GM19351 (cell line): ENCODE measurements around the gene RAP1GAP.

ENCODE experiments used
- ATAC-seq: cut with Tn5 transposase; IDR thresholded peaks from one replicate; pipeline ENCODE4 v1.9.1; 2021; ENCODE audit warnings: mild to moderate bottlenecking, moderate library complexity; ENCODE audit not compliant: unreplicated experiment

RAP1GAP gene

DNA sequence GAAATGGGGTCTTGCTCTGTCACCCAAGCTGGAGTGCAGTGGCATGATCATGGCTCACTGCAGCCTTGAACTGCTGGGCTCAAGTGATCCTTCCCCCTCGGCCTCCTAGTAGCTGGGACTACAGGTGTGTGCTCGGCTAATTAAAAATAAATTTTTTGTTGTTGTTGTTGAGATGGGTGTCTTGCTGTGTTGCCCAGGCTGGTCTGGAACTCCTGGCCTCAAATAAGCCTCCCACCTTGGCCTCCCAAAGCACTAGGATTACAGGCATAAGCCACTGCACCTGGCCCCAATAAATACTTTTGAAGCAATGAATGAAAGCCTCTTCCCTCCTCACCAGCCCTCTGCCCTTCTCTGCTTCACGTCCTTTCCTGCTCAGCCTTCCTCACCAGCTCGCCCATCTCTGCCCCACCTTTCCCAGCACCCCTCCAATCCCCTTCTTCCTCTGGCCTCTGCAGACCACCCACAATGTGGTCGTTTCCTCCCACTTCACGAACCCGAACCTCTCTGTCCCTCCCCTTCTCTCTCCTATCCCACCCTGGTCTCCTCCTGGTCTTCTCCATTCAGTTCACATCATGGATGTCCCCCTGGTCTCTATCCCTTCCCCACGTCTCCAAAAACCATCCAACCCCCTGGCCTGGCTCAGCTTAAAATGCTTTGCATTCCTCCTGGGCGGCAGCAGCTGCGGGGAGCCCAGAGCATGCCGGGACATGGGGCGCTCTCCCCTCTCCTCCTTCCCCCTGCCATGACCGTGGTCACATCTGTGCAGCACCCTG is 38.4 kb downstream of the RAP1GAP start:
- ATAC-seq: no peak

DNA sequence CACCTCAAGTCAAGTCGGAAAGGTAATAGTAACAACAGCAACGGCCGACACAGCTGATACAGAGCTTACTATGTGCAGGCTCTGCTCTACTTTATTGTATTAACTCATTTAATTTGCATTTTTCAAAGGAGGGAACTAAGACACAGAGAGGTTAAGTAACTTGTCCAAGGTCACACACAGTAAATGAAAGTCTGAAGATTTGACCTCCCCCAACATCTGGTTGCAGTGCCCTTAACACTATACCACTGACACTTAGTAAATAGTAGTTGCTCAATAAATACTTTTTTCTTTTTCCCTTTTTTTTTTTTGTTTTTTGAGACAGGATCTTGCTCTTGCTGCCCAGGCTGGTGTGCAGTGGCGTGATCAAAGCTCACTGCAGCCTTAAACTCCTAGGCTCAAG is 39.2 kb downstream of the RAP1GAP start:
- ATAC-seq: no peak

DNA sequence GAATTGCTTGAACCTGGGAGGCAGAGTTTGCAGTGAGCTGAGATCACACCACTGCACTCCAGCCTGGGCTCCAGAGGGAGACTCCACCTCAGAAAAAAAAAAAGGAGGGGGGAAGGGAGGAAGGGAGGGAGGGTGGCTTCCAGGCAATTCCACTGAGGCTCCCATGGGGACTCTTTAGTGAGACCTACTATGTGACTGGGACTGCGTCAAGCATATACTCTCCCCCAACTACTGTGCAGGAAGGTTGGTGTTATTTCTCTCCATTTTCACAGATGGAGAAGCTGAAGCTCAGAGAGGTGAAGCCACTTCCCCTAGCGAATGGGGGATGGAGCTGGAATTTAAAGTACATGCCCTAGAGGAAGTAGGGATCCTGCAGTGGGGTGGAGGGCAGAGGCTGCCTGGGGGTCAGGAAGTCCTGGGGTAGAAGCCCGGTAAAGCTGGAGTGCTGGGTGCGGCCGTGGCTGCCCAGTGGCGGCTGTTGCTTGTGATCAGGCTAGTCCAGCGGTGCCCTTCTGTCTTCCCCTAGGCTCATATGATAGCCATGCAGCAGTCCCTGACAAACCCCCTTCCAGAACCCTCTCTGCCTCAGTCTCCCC is 40.3 kb downstream of the RAP1GAP start:
- ATAC-seq: no peak

DNA sequence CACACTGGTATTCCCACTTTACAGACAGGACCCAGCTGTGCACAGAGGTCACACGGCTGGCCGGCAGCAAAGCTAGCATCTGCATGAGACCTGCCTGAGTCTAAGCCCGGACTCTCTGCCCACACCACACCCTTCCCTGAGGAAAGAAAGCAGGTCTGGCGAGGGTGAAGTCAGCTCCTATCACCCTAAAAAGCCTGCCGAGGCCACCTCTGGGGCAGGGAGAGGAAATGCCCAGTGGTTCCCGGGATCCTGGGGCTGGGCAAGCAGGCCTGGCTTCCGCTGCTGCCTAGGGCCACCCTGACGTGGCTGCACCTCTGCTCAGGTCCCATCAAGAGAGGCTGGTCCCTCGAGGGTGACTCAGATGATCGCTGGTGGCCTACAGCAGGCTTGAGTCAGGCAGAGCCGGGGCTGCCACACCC is 42.2 kb downstream of the RAP1GAP start:
- ATAC-seq: no peak

DNA sequence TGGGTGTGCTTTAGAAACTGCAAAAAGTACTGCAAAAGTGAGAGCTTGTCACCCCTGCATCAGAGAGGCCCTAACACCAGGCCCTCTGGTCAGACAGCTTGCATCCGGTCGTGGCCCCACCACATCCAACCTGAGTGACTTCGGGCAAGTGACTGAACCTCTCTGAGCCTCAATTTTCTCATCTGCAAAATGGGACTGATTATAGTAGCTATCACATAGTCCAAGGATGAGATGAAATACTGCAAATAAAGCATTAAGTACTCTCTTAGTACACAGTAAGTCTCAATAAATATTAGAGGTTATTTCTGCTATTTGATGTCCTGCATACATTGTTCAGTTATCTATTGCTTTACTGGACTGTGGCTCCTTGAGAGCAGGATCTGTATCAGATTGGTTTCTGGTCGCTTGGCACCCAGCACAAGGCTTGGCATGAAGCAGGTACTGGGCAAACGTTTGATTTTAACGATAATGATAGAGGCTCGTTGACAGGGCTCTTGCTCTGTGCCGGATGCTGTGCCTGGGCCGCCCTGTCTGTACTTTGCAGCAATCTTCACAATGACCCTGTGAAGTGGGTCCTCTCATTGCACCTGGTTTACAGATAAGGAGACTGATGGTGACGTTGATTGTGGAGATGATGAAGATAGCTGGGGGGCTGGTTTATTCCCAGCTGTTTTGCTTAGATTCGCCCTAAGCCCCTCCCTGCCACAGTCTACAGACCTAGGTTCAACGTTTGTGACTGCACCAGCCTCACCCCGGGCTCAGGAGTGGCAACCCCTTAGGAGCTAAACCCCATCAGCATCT is 43.6 kb downstream of the RAP1GAP start:
- ATAC-seq: no peak

DNA sequence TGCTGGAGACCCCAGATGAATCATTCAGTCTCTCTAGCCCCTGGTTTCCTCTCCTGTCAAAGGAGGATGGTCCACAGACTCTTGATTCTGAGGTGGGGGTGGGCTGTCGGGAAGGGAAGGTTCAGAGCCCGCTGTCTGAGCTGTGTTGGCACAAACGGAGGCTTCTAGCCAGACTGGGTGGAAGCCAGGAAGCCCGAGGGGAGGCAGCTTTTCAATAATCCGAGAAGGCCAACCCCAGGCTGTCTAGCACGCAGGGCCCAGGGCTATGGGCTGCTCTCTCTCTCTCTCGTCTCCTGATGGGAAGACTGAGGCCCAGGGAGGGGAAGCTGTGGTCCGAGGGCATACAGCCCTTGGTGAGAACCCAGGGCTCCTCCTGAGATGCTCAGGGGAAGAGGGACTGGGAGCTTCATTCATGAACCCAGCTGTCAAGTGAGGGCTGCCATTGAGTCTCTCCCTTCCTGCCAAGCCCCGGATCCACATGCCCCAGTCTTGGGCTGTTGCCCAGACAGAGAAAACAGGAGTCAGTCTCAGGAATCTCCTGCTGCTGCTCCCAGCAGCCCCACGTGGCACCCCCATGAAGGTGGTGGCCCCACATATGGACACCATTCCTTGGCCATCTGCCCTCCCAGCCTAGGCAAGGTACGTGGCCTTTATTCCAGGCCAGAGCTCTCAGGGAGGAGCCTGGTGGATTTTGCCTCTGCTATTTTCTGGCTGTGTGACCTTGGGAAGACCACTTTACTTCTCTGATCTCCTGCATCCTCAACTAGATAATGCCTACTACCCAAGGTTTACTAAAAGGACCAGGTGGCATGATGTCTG is 44.4 kb downstream of the RAP1GAP start:
- no peak for ATAC-seq

DNA sequence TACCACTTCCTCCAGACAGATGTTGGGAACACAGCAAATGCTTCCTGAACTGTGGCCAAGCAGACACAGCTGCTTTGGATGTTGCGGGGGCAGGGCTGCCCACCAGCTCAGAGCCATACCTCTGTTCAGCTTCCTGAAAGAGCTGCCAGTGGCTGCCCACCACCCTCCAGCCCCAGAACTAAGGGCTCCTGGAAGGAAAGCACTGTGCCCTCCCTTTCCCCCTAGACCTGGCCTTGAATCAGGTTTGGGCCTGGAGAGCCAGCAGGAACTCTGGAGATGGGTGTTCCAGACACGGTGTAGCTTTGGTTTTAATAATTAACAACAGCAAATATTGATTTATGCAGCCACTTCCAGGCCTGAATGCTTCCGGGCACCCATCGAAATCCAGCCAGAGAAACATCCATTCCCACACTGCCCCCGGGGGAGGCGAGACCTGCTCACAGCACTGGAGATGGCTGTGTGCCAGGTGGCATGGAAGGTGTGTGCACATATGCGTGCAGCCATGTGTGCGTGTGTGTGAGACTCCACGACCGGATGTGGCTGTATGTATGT is 45.7 kb downstream of the RAP1GAP start:
- no peak for ATAC-seq

DNA sequence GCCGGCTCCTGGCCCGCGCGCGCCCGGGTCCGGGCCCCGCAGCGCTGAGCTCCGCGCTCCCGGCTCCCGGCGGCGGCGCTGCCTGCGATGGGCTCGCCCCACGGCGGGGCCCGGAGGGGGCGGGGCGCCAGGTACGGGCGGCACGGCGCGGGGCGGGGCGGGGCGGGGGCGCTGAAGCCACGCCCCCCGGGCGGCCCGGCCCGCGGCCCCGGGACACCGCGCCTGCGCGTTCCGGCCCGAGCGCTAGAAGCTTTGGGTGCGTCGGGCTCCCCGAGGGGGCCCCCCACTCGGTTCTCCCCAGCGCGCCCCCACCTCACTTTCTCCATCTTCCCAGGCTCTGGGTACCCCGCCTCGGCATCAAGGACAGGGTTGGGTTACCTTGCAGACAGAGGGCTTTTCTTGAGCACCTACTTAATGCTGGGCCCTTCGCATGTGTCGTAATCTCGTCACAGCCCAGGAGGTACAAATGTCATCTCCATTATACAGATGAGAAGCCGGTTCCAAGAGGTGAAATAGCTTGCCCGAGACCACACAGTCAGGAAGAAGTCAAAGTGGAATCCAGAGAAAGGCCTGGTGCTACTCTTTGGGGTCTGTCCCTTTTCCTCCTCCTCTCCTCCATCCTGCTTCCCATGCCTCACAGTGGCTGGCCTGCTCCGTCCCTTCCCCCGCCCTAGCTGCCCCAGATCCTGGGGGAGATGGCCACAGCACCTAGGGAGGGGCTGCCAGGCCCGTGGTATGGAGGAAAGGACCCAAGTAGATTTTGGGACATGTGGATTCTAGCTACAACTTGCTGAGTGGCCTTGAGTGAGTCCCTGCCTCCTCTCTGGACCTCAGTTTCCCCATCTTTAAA is 46.5 kb downstream of the RAP1GAP start:
- no peak for ATAC-seq

DNA sequence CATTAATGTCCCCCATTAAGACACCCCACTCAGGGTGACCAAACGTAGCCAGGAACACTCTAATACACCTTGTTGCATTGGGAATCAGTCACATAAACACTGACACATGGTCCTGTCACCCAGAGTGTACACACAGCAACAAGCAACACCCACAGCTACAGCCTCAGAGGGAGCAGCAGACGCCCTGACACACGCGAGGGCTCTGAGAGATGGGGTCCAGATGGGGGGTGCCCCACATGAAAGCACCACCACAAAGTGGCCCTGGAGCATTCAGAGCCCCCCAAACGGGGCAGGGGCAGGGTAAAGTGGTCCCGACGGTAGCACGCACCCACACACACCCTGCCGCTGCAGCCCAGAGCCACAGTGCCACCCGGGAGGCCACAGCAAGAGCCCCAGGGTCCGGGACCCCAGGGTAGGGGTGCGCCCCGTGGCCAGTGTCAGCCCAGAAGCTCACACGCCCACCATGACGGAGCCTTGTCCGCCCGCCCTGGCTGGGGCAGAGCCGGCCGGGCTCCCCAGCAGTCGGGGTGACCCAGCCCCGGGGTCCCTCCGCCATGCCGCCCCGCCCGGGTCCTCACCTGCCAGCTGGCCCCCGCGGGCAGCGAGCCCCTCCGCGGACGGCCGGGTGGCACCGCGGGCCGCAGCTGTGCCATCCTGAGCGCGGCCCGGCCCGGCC is 47.3 kb downstream of the RAP1GAP start:
- ATAC-seq: no peak

DNA sequence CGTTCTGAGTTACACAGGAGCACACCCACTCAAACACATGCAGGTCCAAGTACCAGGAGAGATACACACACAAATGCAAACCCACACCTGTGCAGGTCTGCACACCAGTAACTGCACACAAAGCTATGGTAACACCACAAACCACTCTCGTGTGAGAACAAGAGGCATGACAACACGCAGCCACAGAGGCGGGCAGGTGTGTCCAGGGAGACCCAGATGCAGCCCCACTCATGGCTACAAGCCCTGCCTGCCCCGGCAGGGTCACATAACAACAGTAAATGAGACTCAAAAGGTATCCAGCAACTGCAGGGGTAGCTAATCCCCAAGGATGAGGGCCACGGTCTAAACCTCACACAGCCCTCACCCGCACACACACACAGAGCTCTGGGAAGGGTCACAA is 48.1 kb downstream of the RAP1GAP start:
- no peak for ATAC-seq

DNA sequence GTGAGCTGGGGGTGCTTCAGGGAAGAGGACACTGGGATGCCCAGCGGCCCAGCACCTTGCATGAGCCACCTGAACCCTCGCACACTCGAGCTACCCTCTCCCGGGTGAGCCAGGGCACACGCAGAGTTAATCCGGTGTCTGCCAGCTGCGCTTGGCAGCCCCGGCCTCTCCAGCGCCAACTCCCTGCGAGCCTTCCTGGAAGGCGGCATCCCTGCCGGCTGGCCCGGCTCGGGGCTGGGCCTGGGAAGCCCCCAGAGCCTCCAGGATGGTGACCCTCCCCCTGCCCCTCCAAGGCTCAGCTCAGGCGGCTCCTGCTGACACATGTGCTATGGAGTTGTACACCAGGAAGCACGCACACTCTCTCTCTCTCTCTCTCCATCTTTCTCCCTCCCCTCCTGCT is 48.7 kb downstream of the RAP1GAP start:
- ATAC-seq: no peak

DNA sequence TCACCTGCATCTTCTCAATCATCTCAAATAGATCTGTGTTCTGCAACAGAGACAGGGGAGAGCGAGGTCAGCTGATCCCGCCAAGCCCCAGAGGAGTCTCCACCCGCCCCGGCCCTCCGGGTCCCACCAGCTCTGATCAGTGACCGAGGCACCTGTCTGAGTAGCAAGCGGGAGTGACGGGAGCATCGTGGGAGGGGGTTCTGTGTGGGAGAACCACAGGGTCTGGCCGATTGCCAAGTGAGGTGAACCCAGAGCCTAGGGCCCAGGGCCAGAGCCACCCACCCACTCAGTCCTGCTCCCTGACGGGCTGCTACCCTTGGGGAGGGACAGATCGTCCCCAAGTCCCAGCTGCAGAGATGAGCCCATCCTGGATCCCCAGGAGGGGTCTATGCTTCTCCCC is 49.1 kb downstream of the RAP1GAP start:
- no peak for ATAC-seq

DNA sequence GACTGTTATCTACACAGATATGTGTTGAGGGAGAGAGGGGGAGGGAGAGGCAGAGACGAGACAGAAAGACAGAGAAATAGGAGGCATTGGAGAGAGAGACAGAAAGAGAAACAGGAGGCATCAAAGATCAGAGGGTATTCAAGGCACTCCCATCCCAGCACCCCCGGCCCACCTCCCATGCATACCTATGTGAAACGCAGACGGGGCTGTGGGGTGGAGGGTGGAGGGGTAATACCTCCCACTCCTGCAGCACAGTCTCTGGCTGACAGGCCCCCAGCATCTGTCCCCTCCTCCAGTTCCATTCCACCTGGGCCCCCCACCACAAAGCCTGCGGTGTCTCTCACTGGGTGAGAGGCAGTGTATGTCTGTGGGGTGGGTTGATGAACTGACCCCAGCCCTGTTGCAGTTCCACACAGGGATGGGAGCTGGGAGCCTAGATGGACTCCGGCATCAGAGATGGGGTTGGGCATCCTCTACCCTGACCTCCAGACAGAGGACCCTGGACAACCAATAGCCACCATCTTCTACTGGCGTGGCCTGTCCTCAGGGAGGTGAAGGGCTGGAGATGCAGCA is 49.7 kb downstream of the RAP1GAP start:
- no peak for ATAC-seq

DNA sequence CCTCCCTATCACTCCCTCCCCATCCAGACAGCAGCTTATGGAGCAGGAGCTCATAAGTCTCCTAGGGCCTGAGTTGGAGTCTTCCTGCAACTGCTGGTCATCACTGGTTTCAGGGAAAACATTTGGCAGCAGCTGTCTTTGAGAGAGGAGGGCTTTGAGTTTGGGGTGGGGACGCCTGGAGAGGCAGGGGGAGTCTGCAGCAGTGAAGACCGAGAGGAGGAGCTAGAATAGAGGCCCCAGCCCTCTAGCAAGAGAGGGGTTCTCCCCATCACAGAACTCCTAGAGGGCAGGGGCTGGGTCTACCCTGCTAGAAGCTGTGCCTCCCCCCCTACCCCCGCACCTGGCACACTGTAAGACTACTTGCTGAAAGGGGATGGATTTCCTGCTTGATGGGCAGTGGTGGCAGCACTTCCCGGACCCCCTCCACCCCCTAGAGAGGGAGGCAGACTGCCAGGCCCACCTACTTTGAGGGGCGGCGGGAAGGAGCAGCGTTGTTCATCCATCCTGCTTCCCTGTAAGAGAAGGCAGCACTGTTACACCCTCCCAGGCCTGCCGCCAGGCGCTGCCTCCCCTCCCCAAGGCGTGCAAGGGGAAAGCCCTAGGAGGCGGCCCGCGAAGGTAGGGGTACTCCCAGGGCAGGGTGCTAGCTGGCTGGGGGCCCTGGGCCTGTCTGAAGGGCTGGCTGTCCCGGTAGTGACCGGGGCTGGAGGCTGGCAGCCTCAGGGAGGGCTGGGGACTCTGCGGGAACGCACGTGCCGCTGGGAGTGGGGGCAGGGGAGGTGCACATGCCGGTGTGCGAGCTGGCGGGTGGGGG is 50.4 kb downstream of the RAP1GAP start:
- ATAC-seq: no peak

DNA sequence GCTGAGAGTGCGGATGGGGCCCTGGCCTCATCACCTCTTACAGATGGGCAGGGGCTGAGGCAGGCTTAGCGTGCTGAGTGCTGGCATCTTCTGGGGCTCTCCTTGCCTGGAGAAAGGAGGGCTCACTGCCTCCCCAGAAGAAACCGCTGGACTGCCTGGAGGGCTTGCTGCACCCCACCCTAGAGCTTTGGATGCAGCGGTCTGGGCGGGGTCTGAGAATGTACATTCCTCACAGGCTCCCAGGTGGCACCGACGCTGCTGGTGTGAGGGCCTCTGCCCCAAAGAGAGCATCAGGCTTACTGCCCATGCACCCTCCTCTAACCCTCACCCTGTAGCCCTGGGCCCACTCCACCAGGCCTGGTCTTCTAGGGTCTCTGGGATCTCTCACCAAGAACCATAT is 51.1 kb downstream of the RAP1GAP start:
- ATAC-seq: no peak

DNA sequence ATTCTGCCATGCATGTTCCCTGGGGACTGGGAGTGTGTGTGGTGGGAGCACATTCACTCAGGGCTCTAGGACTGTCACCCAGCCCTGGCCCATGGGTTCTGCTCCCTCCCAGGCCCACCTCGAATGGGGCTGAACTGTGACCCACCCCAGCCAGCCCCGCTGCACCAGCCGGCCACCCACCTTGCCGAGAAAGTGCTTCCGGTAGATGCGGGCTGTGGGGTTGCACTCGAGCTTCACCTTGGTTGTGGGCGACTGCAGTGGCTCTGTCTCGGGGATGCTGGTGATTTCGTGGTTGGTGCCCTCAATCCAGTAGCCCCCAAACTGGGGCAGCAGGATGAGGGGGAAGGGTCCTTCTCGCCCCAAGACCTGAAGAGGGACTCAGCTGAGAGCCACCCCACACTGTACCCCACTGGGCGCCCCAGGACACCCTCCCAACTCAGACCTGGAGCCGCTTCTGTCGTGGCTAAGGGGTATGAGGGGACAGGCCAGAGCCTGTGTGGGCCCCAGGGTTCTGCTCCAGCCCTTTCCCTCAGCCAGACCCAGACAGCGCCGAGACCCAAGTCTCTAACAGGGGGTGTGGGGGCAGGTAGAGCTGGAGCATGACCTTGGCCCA is 51.9 kb downstream of the RAP1GAP start:
- no peak for ATAC-seq

DNA sequence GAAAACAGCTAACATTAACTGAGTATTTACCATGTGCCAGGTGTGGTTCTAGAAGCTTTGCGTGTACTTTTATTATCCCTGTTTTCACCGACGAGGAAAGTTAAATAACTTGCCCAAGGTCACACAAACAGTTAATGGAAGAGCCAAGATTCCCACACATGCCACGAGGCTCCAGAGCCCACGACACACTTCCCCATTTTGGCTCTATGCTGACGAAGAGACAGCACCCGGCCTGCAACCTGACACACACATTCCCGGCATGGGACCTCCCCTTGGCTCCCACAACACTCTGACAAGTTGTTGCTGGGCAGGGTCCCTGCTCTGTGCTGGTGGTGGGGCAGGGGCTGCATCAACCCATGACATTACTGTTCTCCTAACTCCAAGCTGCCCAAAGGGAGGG is 52.8 kb downstream of the RAP1GAP start:
- ATAC-seq: no peak
